GM20000 (cell line): ENCODE data around the gene KCNJ6.

Source experiments
- DNase-seq: peaks from one replicate; pipeline ENCODE4 v3.0.0; 2012; ENCODE audit warnings: low spot score
- TF ChIP-seq, protein P1 (sequence below): IDR thresholded peaks from 2 replicates; pipeline ENCODE4 v1.5.1; 2012; ENCODE audit warnings: mild to moderate bottlenecking, control low read depth; ENCODE audit errors: extremely low read depth, missing control alignments

The KCNJ6 gene

GRCh38 chr21:37751268-37751975 lies 164.8 kb downstream of the KCNJ6 start:
- DNase-seq, result no peak
- TF ChIP-seq, protein P1, sequence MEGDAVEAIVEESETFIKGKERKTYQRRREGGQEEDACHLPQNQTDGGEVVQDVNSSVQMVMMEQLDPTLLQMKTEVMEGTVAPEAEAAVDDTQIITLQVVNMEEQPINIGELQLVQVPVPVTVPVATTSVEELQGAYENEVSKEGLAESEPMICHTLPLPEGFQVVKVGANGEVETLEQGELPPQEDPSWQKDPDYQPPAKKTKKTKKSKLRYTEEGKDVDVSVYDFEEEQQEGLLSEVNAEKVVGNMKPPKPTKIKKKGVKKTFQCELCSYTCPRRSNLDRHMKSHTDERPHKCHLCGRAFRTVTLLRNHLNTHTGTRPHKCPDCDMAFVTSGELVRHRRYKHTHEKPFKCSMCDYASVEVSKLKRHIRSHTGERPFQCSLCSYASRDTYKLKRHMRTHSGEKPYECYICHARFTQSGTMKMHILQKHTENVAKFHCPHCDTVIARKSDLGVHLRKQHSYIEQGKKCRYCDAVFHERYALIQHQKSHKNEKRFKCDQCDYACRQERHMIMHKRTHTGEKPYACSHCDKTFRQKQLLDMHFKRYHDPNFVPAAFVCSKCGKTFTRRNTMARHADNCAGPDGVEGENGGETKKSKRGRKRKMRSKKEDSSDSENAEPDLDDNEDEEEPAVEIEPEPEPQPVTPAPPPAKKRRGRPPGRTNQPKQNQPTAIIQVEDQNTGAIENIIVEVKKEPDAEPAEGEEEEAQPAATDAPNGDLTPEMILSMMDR, result no peak

- TF ChIP-seq, protein P1, result no peak
- DNase-seq, result no peak
Measured at GRCh38 chr21:37749132-37749531, 167.1 kb downstream of the KCNJ6 start.

- TF ChIP-seq, protein P1, result no peak
Measured at GRCh38 chr21:37748351-37748750, 167.9 kb downstream of the KCNJ6 start.

GRCh38 chr21:37746849-37747248 lies 169.4 kb downstream of the KCNJ6 start:
- TF ChIP-seq, protein P1, result no peak
- no peak for DNase-seq

More at GRCh38 chr21:37748351-37748750, 167.9 kb downstream of the KCNJ6 start:
- no peak for DNase-seq

DNA sequence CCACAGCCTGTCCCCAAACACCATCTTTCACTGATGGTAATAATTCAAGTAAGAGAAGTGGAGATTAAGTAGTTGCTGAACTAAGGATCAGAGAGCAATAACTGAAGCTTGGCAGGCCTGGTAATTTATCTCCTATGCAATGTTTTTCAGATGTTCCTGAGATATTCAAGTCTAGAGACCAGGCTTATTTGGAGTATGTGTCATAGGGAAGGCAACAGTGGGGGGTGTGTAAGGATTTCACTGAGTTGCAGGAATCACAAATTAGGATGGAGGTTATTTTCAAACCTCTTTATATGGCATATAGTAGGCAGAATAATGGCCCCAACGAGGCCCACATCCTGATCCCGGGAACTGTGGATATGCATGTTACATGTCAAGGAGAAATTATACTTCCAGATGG lies 171.7 kb downstream of the KCNJ6 start:
- no peak for DNase-seq
- TF ChIP-seq, protein P1, result no peak

GRCh38 chr21:37742532-37742931 lies 173.7 kb downstream of the KCNJ6 start:
- DNase-seq, result no peak
- TF ChIP-seq, protein P1, result no peak

- TF ChIP-seq, protein P1, result no peak
Measured at GRCh38 chr21:37742115-37742514, 174.1 kb downstream of the KCNJ6 start.

More at GRCh38 chr21:37742115-37742514, 174.1 kb downstream of the KCNJ6 start:
- DNase-seq, result no peak
